Choroid plexus epithelial cell (primary cell): ENCODE results near the gene MIER1.

Source experiments
- DNase-seq: peaks from one replicate; pipeline ENCODE4 v3.0.0-alpha.2; 2010; ENCODE audit warnings: low read depth
- H3K4me3 ChIP-seq: 2 replicates; pipeline ENCODE4 v1.5.1; 2011; ENCODE audit warnings: low read depth, mild to moderate bottlenecking, control low read depth, low read length, moderate library complexity
- TF ChIP-seq, protein P1 (sequence below): conservative IDR thresholded peaks from 2 replicates; pipeline ENCODE4 v1.5.1; 2011; ENCODE audit warnings: low read depth, mild to moderate bottlenecking, control low read depth, inconsistent platforms, low read length, moderate library complexity

Gene MIER1

DNA sequence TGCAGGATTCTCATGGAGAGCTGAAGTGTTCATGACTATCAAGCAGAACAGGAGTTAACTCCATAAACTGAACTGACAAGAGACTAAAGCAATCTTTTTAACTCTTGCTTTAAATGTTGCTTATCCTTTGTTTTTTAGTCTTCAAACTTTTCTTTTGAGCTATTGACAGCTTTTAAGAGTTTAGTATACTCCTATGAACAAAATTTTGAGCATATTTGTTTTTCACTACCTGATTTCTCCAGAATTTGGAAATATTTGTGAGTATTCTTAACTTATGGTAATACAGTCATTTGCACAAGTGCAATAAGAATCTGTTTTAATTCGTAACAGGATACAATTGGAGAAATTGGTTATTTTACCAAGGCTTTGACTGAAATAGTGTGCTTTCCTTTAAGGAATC lies 7.3 kb upstream of the MIER1 start:
- TF ChIP-seq, protein P1, sequence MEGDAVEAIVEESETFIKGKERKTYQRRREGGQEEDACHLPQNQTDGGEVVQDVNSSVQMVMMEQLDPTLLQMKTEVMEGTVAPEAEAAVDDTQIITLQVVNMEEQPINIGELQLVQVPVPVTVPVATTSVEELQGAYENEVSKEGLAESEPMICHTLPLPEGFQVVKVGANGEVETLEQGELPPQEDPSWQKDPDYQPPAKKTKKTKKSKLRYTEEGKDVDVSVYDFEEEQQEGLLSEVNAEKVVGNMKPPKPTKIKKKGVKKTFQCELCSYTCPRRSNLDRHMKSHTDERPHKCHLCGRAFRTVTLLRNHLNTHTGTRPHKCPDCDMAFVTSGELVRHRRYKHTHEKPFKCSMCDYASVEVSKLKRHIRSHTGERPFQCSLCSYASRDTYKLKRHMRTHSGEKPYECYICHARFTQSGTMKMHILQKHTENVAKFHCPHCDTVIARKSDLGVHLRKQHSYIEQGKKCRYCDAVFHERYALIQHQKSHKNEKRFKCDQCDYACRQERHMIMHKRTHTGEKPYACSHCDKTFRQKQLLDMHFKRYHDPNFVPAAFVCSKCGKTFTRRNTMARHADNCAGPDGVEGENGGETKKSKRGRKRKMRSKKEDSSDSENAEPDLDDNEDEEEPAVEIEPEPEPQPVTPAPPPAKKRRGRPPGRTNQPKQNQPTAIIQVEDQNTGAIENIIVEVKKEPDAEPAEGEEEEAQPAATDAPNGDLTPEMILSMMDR = no peak
- DNase-seq = no peak
- no peak overlapping the region for H3K4me3 ChIP-seq

DNA sequence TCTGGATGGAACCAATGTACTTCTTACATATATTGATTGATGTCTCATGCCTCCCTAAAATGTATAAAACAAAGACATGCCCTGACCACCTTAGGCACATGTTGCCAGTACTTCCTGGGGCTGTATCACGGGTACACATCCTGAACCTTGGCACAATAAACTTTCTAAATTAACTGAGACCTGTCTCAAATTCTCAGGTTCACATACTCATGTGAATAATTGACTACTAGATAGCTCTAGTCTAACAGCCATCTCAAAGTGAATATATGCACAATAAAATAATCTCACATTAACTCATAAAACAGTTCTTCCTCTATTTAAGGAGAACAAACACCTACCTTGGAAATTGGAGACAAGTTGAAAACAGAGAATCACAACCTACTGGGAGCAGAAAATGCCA lies 5.7 kb upstream of the MIER1 start:
- H3K4me3 ChIP-seq = no peak overlapping the region
- TF ChIP-seq, protein P1 = no peak
- DNase-seq = no peak

GRCh38 chr1:66919828-66920227 lies 5.0 kb upstream of the MIER1 start:
- TF ChIP-seq, protein P1 = no peak

DNA sequence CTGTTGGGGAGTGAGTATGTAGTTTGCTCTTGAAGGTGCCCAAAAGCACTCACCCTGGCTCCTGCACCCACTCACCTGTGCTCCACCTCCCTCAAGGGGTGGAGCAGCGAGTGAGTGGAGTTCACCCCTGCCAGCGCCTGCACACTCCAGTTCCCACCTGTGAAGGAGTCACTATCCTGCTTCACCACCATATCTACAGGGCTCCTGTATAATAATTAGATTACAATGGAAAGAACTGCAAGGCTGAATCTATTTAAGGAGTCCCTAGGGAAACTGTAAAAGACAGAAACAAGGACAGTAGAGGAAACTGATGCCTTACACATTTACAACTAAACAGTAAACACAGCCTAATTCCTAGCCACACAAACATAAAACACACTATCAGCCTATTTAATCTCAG lies 4.2 kb upstream of the MIER1 start:
- no peak overlapping the region for H3K4me3 ChIP-seq
- DNase-seq = no peak
- TF ChIP-seq, protein P1 = no peak

More at GRCh38 chr1:66919828-66920227, 5.0 kb upstream of the MIER1 start:
- H3K4me3 ChIP-seq = no peak overlapping the region
- DNase-seq = no peak

DNA sequence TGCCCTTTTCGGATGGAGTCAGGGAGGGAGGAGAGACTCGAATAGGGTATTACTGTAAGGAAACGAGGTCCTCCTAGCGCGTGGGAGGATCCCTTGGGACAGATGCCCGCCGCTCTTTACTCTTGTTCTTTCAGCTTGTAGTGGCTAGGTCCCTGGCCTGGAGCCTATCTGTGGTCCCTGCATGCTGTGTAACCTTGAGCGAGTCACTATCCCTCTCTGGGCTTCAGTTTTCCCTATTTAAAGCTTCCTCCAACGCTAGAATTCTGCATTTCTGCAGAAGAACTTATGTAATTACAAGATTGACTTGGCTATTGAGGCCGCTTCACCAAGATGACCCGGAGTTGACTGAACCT lies 744 bp downstream of the MIER1 start:
- no peak for DNase-seq
- TF ChIP-seq, protein P1 = no peak
- H3K4me3 ChIP-seq = peak overlapping the region; percentile 92

- H3K4me3 ChIP-seq = peak overlapping the region; percentile 92
- TF ChIP-seq, protein P1 = no peak
- DNase-seq = peak; percentile 20
Observed at GRCh38 chr1:66925944-66926343, 1.2 kb downstream of the MIER1 start.

- TF ChIP-seq, protein P1 = no peak
- H3K4me3 ChIP-seq = no peak overlapping the region
Observed at GRCh38 chr1:66927528-66927927, 2.7 kb downstream of the MIER1 start.

More at GRCh38 chr1:66927528-66927927, 2.7 kb downstream of the MIER1 start:
- no peak for DNase-seq
